Esophagus muscularis mucosa (tissue), 4 donors: Measurements from ENCODE around the gene CCDC122. TPM values are rescaled to one million over a fixed set of nuclear protein-coding genes. Genes with fewer than 3 reads are reported as not detected.
A peak's percentile ranks its signal among the peaks of the same experiment; 100 is the strongest.

Source experiments
- DNase-seq: peaks from one replicate; pipeline ENCODE4 v3.0.0-alpha.2; 2017; ENCODE audit errors: extremely low spot score
- H3K27ac ChIP-seq, 4 donors: fragments of 200-600 bp; sonication (generic); replicated peaks in 1 of 4; 1 replicate in 3 of 4; 2 replicates in 1 of 4; pipeline ENCODE4 v1.5.1; 2016 to 2019; ENCODE audit warnings: mild to moderate bottlenecking in 1 of 4
- H3K27me3 ChIP-seq, 4 donors: fragments of 200-600 bp; sonication (generic); one replicate each; pipeline versions ENCODE4 v1.5.1 to v1.6.0; 2016 to 2019
- H3K36me3 ChIP-seq, 4 donors: fragments of 200-600 bp; sonication (generic); one replicate each; pipeline ENCODE4 v1.5.1; 2016 to 2019
- H3K4me1 ChIP-seq, 4 donors: fragments of 200-600 bp; sonication (generic); one replicate each; pipeline ENCODE4 v1.5.1; 2016 to 2019
- H3K4me3 ChIP-seq, 4 donors: fragments of 200-600 bp; sonication (generic); 1 replicate in 2 of 4; 2 replicates in 2 of 4; pipeline ENCODE4 v1.5.1; 2016 to 2019; ENCODE audit warnings: mild to moderate bottlenecking in 4 of 4, moderate library complexity in 1 of 4
- H3K9me3 ChIP-seq, 4 donors: fragments of 200-600 bp; sonication (generic); 1 replicate in 3 of 4; 2 replicates in 1 of 4; pipeline ENCODE4 v1.5.1; 2016 to 2019
- CTCF ChIP-seq, 3 experiments: fragments of 200-600 bp in 2 of 3; fragments of 450-650 bp in 1 of 3; sonication (generic) in 2 of 3; IDR thresholded peaks; one replicate each; pipeline ENCODE4 v1.5.1; 2017 to 2019; ENCODE audit warnings: antibody characterized with exemption in 3 of 3, mild to moderate bottlenecking in 2 of 3, moderate library complexity in 1 of 3
- EP300 ChIP-seq: sonication (generic); formaldehyde crosslinking; IDR thresholded peaks from one replicate; pipeline ENCODE4 v1.6.1; 2017; ENCODE audit warnings: antibody characterized with exemption
- POLR2A ChIP-seq: fragments of 450-650 bp; IDR thresholded peaks from one replicate; pipeline ENCODE4 v1.6.1; 2017; ENCODE audit warnings: antibody characterized with exemption, moderate library complexity, mild to moderate bottlenecking, low read depth
- POLR2AphosphoS5 ChIP-seq, 2 donors: sonication (generic); formaldehyde crosslinking; IDR thresholded peaks; one replicate each; pipeline ENCODE4 v1.6.1; 2017; ENCODE audit warnings: antibody characterized with exemption in 2 of 2
- WGBS: methylation state at CpG from one replicate; pipeline ENCODE4 v1.1.5; 2018; 5-methylcytosine and 5-hydroxymethylcytosine counted together
- intact Hi-C: fragments of 100-400 bp; cut with DNase I; formaldehyde crosslinking; loops from one replicate; pipeline ENCODE4 v1.15.1; 2023
- total RNA-seq, 4 donors: library from RNA; depleted of rRNA; stranded (reverse); fragments of >200 nt; gene quantifications; one replicate each; pipeline versions ENCODE4 v1.1.0 to v1.2.1, GENCODE V29; 2016

The CCDC122 gene
- total RNA-seq, 4 donors from 2014 or later = 2.1 to 13.2 (median 3.2) TPM

DNA sequence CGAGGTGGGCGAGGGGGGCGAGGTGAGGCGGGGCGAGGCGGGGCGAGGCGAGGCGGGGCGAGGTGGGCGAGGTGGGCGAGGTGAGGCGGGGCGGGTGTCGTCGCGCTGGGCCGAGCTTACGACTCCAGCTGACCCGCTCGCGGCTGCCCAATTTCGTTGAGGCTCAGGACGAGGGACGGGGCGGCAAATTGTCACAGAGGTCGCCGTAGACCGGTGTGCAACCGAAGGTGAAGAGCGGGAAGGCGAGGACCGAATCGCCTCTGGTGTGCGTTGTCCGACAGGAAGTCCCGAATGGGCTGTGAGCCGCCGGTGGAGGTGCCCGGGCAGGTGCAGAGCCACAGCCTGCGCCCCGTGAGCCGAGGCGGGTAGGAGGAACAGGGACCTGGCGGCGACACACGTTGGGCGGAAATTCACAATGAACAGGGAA lies 228 bp upstream of the CCDC122 start, which contains the start of gene LACC1:
LACC1 (plus strand) TSS at position 150 of the 427 bp plus-strand sequence. CDS start 1,082 bp downstream, outside the sequence.
- Histone ChIP-seq H3K4me3 (peak within 1 kb of the TSS; percentile 77 to 93 (median 86)), H3K27ac (peak within 1 kb of the TSS; percentile 95 to 99 (median 97)), H3K4me1 (peaks cover 12 to 25% (median 22%) of the 10 kb centered on the region in 4 donors), H3K27me3 (no peaks in the 10 kb centered on the region), H3K36me3 (no peaks in the 10 kb centered on the region), H3K9me3 (no peaks in the 10 kb centered on the region)
- TF ChIP-seq CTCF (IDR thresholded peaks at IDR 0.05) (no peak), EP300 (no peak), POLR2AphosphoS5 (IDR thresholded peaks at IDR 0.05) (no peak), POLR2A (no peak)
- WGBS = 4% methylated on average over 17 of the region's 48 CpGs
- DNase-seq = no peak
- intact Hi-C loops = loop anchor here (5.0 kb wide), 2 partner anchors 67 to 907 kb away; no protein-coding TSS in a partner anchor

GRCh38 chr13:43877766-43878165 lies 1.8 kb downstream of the CCDC122 start:
- 89% methylated on average over 1 of the region's 1 CpG for WGBS
- no peaks in the 10 kb centered on the region for H3K27me3 ChIP-seq
- no peak overlapping the region for H3K27ac ChIP-seq
- no peaks in the 10 kb centered on the region for H3K36me3 ChIP-seq
- peaks cover 12 to 25% (median 22%) of the 10 kb centered on the region in 4 donors for H3K4me1 ChIP-seq
- H3K9me3 ChIP-seq = no peaks in the 10 kb centered on the region
- no peak overlapping the region for H3K4me3 ChIP-seq
- DNase-seq = no peak
- no peak for TF ChIP-seq CTCF (IDR thresholded peaks at IDR 0.05)
- no peak for TF ChIP-seq EP300
- no peak for TF ChIP-seq POLR2A
- TF ChIP-seq POLR2AphosphoS5 (IDR thresholded peaks at IDR 0.05) = no peak
- intact Hi-C loops = loop anchor here (5.0 kb wide), 2 partner anchors 65 to 905 kb away; no protein-coding TSS in a partner anchor

- intact Hi-C loops = loop anchor here (5.0 kb wide), 2 partner anchors 65 to 905 kb away; no protein-coding TSS in a partner anchor
- peaks cover 12 to 25% (median 22%) of the 10 kb centered on the region in 4 donors for H3K4me1 ChIP-seq
- TF ChIP-seq EP300 (no peak), POLR2AphosphoS5 (IDR thresholded peaks at IDR 0.05) (no peak), CTCF (IDR thresholded peaks at IDR 0.05) (no peak), POLR2A (no peak)
Measured at GRCh38 chr13:43877326-43877725, 2.2 kb downstream of the CCDC122 start.

GRCh38 chr13:43876366-43876765 lies 3.2 kb downstream of the CCDC122 start:
- H3K27ac ChIP-seq = no peak overlapping the region
- TF ChIP-seq POLR2AphosphoS5 (IDR thresholded peaks at IDR 0.05) (no peak), EP300 (no peak), POLR2A (no peak), CTCF (IDR thresholded peaks at IDR 0.05) (no peak)
- 95% methylated on average over 2 of the region's 2 CpGs for WGBS
- H3K4me3 ChIP-seq = no peak overlapping the region
- no peaks in the 10 kb centered on the region for H3K27me3 ChIP-seq
- peaks cover 0 to 4% (median 0%) of the 10 kb centered on the region in 4 donors for H3K36me3 ChIP-seq
- intact Hi-C loops = loop anchor here (5.0 kb wide), 2 partner anchors 64 to 904 kb away; no protein-coding TSS in a partner anchor
- no peak for DNase-seq
- H3K9me3 ChIP-seq = no peaks in the 10 kb centered on the region
- peaks cover 12 to 25% (median 22%) of the 10 kb centered on the region in 4 donors for H3K4me1 ChIP-seq

More at GRCh38 chr13:43877326-43877725, 2.2 kb downstream of the CCDC122 start:
- Histone ChIP-seq H3K4me3 (no peak overlapping the region), H3K36me3 (no peaks in the 10 kb centered on the region), H3K27ac (no peak overlapping the region), H3K9me3 (no peaks in the 10 kb centered on the region), H3K27me3 (no peaks in the 10 kb centered on the region)
- no peak for DNase-seq
